HepG2 (cell line): ENCODE results near the gene WDR7. TPM values are rescaled to one million over a fixed set of nuclear protein-coding genes. Genes with fewer than 3 reads are reported as not detected.
A peak's percentile ranks its signal among the peaks of the same experiment; 100 is the strongest.

Experiments used
- AHR ChIP-seq: IDR thresholded peaks from 2 replicates; pipeline ENCODE4 v1.6.1; 2018; ENCODE audit warnings: missing genetic modification reagents, missing compliant biosample characterization
- ARNT ChIP-seq: fragments of 450-650 bp; IDR thresholded peaks from 2 replicates; pipeline ENCODE4 v1.6.1; 2017
- ATRX ChIP-seq: sonication (generic); formaldehyde crosslinking; IDR thresholded peaks from 2 replicates; pipeline ENCODE4 v1.4.0; 2020; ENCODE audit warnings: missing genetic modification reagents, borderline replicate concordance
- DMAP1 ChIP-seq: IDR thresholded peaks from 2 replicates; pipeline ENCODE4 v1.6.1; 2016
- FOXO4 ChIP-seq: sonication (generic); formaldehyde crosslinking; conservative IDR thresholded peaks from 2 replicates; pipeline ENCODE4 v1.8.1; 2023; ENCODE audit warnings: missing genetic modification reagents
- HDAC1 ChIP-seq: sonication (generic); formaldehyde crosslinking; IDR thresholded peaks from 2 replicates; pipeline ENCODE4 v1.5.1; 2020; ENCODE audit warnings: mild to moderate bottlenecking, missing genetic modification reagents
- HNRNPL ChIP-seq: fragments of 200-400 bp; formaldehyde crosslinking; IDR thresholded peaks from 2 replicates; pipeline ENCODE4 v1.6.1; 2017; ENCODE audit warnings: mild to moderate bottlenecking, low read depth, low read length
- IKZF5 ChIP-seq: IDR thresholded peaks from 2 replicates; pipeline ENCODE4 v1.6.1; 2018; ENCODE audit warnings: missing genetic modification reagents, mild to moderate bottlenecking, missing compliant biosample characterization
- KAT7 ChIP-seq: IDR thresholded peaks from 2 replicates; pipeline ENCODE4 v1.6.1; 2018; ENCODE audit warnings: borderline replicate concordance, missing compliant biosample characterization
- MED13 ChIP-seq: sonication (generic); formaldehyde crosslinking; IDR thresholded peaks from 2 replicates; pipeline ENCODE4 v1.5.0; 2020; ENCODE audit warnings: missing genetic modification reagents
- NCOA5 ChIP-seq: sonication (generic); formaldehyde crosslinking; IDR thresholded peaks from 2 replicates; pipeline ENCODE4 v1.4.0; 2020; ENCODE audit warnings: missing genetic modification reagents
- NONO ChIP-seq, 2 experiments: fragments of 450-650 bp in 1 of 2; sonication (generic) in 1 of 2; formaldehyde crosslinking in 1 of 2; IDR thresholded peaks in 1 of 2; conservative IDR thresholded peaks in 1 of 2; 2 replicates each; pipeline versions ENCODE4 v1.6.1 to v1.8.0; 2017 to 2022; ENCODE audit warnings: mild to moderate bottlenecking in 1 of 2, missing genetic modification reagents in 1 of 2, moderate library complexity in 1 of 2
- THRA ChIP-seq: sonication (generic); formaldehyde crosslinking; IDR thresholded peaks from 2 replicates; pipeline ENCODE4 v1.4.0; 2020; ENCODE audit warnings: missing genetic modification reagents, borderline replicate concordance
- U2AF1 ChIP-seq: fragments of 200-400 bp; formaldehyde crosslinking; optimal IDR thresholded peaks from 2 replicates; pipeline ENCODE3; 2017; ENCODE audit warnings: mild to moderate bottlenecking, low read depth, low read length
- YY1 ChIP-seq: IDR thresholded peaks from 2 replicates; pipeline ENCODE4 v1.6.1; 2011; ENCODE audit warnings: low read length, low read depth, moderate library complexity, mild to moderate bottlenecking; ENCODE audit not compliant: insufficient read depth, insufficient replicate concordance
- ZBTB49 ChIP-seq: sonication (generic); formaldehyde crosslinking; IDR thresholded peaks from 2 replicates; pipeline ENCODE4 v1.4.0; 2020; ENCODE audit warnings: missing genetic modification reagents, borderline replicate concordance
- ZFP82 ChIP-seq: sonication (generic); formaldehyde crosslinking; IDR thresholded peaks from 2 replicates; pipeline ENCODE4 v1.5.1; 2020; ENCODE audit warnings: mild to moderate bottlenecking, missing genetic modification reagents, borderline replicate concordance
- ZKSCAN1 ChIP-seq: fragments of 150-350 bp; IDR thresholded peaks from 2 replicates; pipeline ENCODE4 v1.6.1; 2014; ENCODE audit warnings: low read length
- ZNF138 ChIP-seq: sonication (generic); formaldehyde crosslinking; IDR thresholded peaks from 2 replicates; pipeline ENCODE4 v1.5.0; 2020; ENCODE audit warnings: mild to moderate bottlenecking, low read depth, missing genetic modification reagents
- ZNF331 ChIP-seq: sonication (generic); formaldehyde crosslinking; IDR thresholded peaks from 2 replicates; pipeline ENCODE4 v1.4.0; 2020; ENCODE audit warnings: missing genetic modification reagents
- ZNF546 ChIP-seq: sonication (generic); formaldehyde crosslinking; conservative IDR thresholded peaks from 2 replicates; pipeline ENCODE4 v1.8.1; 2023; ENCODE audit warnings: mild to moderate bottlenecking, missing genetic modification reagents
- ZNF556 ChIP-seq: sonication (generic); formaldehyde crosslinking; IDR thresholded peaks from 2 replicates; pipeline ENCODE4 v1.4.0; 2020; ENCODE audit warnings: mild to moderate bottlenecking, missing genetic modification reagents, borderline replicate concordance
- ZNF589 ChIP-seq: sonication (generic); formaldehyde crosslinking; conservative IDR thresholded peaks from 2 replicates; pipeline ENCODE4 v1.8.0; 2022; ENCODE audit warnings: mild to moderate bottlenecking, moderate library complexity, missing genetic modification reagents
- ZNF772 ChIP-seq: sonication (generic); formaldehyde crosslinking; IDR thresholded peaks from 2 replicates; pipeline ENCODE4 v1.5.0; 2020; ENCODE audit warnings: mild to moderate bottlenecking, missing genetic modification reagents
- polyA plus RNA-seq, 8 experiments: library from polyadenylated mRNA; depleted of rRNA in 3 of 8; stranded (reverse) in 7 of 8; unstranded in 1 of 8; fragments of >200 nt; fragmentation: Illumina TruSeq in 4 of 8; extraction: Trizol in 4 of 8; gene quantifications; 2 replicates each; pipeline versions ENCODE4 v1.2.1 to v1.2.3, GENCODE V29; 2011 to 2016; ENCODE audit warnings: low read depth in 4 of 8, missing spikeins in 1 of 8, mixed read lengths in 1 of 8; ENCODE audit not compliant: insufficient read depth in 1 of 8
- total RNA-seq, 5 experiments: library from RNA; depleted of rRNA; stranded (reverse); fragments of >200 nt; fragmentation: Illumina TruSeq; extraction: Trizol; gene quantifications; 2 replicates each; pipeline ENCODE4 v1.2.3, GENCODE V29; 2016; ENCODE audit warnings: low read depth in 1 of 5

Gene WDR7
- total and polyA plus RNA-seq, 2 of the 13 experiments (the other 11 are each of a cell fraction or from before 2014, with no cell fraction given) = 2.0 to 7.8 TPM

GRCh38 chr18:56650944-56651770 lies at the start of gene WDR7 (continued):
- TF ChIP-seq ZNF772 (CRISPR knock-in tag) = no peak
- peak; percentile 27; the same call in 1 of the 2 replicates for TF ChIP-seq THRA (CRISPR knock-in tag)
- TF ChIP-seq AHR (CRISPR knock-in tag) = no peak
- TF ChIP-seq DMAP1 (CRISPR knock-in tag) = peak; percentile 53; the same call in 1 of the 2 replicates
- TF ChIP-seq ZNF589 (CRISPR knock-in tag) = peak; percentile 55; the same call in 1 of the 2 replicates
- peak; percentile 98 for TF ChIP-seq YY1
- no peak for TF ChIP-seq U2AF1
- no peak for TF ChIP-seq ZBTB49 (CRISPR knock-in tag)
- peak; percentile 43; the same call in 1 of the 2 replicates for TF ChIP-seq ZNF331
- no peak for TF ChIP-seq ATRX
- TF ChIP-seq IKZF5 = peak; percentile 60; the same call in 1 of the 2 replicates
- TF ChIP-seq ARNT = no peak
- no peak for TF ChIP-seq FOXO4 (CRISPR knock-in tag)
- TF ChIP-seq MED13 (CRISPR knock-in tag) = no peak
- TF ChIP-seq NONO (IDR thresholded peaks at IDR 0.05) = no peak
- peak; percentile 97 for TF ChIP-seq NONO (CRISPR knock-in tag; conservative IDR thresholded peaks at IDR 0.05)
- no peak for TF ChIP-seq NCOA5 (CRISPR knock-in tag)
- no peak for TF ChIP-seq HNRNPL
- TF ChIP-seq HDAC1 (CRISPR knock-in tag) = peak; percentile 97
- TF ChIP-seq ZNF556 (CRISPR knock-in tag) = peak; percentile 93; the same call in 1 of the 2 replicates
- TF ChIP-seq ZKSCAN1 = 0 out of 2 replicates have a peak, but pooled peaks have one; percentile 8
- TF ChIP-seq ZFP82 (CRISPR knock-in tag) = no peak
- TF ChIP-seq KAT7 (CRISPR knock-in tag) = peak; percentile 35; the same call in 1 of the 2 replicates
- no peak for TF ChIP-seq ZNF546 (CRISPR knock-in tag)
- TF ChIP-seq ZNF138 = no peak
